NCI-H1417 treated with DMSO at 0.1 percent for 48 hours (cell line): ENCODE measurements around the gene PIGK.
A peak's percentile ranks its signal among the peaks of the same experiment; 100 is the strongest.
"Not testable (repeated sequence)": the region's sequence is repeated elsewhere in the genome, so short reads cannot be mapped to it uniquely, and the experiment has no call there.

Experiments
- DNase-seq: peaks from one replicate; lab custom pipeline; 2025; lab: John Stamatoyannopoulos, UW

PIGK gene

DNA sequence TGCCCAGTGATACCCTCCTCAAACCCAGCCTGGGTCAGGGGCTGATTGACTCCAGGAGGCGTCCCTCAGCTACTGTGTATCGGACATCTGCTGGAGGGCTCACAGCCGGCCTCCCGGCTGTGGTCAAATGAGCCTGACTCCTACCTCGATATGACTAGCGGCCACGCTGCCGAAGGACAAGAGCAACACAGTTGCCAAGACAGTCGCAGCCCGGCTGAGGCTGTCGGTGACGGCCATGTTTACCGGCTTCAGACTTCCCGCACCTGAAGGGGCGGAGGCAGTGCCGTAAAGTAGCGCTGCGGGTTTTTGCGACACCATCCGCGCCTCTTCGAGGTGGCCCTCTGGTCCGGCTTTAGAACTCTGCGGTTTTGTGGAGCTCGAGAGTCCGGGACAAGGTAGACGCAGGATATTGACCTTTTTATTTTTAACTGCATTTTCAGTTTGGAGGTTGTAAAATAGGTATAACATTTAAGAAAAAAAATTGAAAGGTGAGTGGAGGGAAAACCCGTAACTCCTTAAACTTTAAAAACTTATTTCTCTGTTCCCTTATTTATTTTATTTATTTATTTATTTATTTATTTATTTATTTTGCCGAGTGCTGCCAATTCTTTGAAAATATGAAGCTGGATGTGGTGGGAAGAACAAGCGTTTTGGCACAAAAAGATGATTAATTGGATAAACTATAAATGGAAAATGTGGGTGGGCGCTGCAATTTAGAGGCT is at the start of gene PIGK:
PIGK (minus strand) TSS at position 265 of the 722 bp plus-strand sequence; CDS start at position 237, 28 bp downstream.
- DNase-seq, result peak; percentile 52

GRCh38 chr1:77267035-77267434 is 47.8 kb upstream of the PIGK start:
- DNase-seq, result no peak

DNA sequence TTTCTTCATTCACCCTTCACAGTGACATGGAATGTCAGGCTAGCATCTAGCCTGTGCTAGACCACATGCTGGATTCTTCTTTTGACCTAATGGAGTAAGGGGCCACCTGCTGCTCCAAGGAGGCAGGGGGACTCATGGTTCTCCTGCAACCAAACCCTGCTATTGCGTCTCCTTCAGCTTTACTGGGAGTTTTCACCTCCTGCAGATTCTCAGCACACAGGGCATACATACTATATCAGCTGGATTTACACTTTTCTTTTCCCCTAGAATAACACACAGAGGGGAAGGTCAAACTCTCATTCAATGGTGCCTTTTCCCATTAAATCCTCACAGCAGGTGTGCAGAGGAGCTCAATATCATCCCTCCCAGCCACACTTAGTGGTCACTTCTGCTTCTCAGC is 46.0 kb upstream of the PIGK start:
- no peak for DNase-seq

DNA sequence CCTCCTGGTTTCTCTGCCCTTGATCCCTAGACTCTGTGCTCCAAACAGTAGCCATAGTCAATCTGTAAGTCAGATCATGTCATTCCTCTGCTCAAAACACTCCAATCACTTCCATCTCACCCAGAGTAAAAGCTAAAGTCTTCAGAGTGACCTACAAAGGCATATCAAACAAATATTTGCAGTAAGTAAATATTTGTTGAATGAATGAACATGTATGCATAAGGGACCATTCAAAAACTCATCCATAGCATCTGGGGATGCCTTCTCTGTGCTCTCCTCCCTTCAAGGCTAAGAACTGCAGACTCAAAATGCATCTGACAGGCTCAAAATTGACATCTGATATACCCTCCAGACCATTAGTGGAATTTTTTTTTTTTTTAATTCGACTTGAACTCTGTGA is 44.5 kb upstream of the PIGK start:
- no peak for DNase-seq

DNA sequence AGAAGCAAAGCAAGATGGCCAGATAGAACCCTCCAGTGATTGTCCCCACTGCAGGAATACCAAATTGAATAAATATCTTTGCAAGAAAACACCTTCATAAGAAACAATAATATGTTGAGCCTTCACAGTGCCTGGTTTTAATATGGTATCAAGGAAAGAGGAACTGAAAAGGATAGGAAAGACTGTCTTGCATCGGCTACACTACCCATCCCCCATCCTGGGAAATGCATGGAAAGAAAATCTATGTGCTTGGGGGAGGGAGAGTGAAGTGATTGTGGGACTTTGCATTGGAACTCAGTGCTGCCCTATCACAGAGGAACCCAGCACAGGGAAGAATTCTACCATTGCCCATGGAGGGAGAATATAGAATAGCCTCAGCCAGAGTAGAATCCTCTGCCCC is 34.0 kb upstream of the PIGK start:
- DNase-seq, result no peak

DNA sequence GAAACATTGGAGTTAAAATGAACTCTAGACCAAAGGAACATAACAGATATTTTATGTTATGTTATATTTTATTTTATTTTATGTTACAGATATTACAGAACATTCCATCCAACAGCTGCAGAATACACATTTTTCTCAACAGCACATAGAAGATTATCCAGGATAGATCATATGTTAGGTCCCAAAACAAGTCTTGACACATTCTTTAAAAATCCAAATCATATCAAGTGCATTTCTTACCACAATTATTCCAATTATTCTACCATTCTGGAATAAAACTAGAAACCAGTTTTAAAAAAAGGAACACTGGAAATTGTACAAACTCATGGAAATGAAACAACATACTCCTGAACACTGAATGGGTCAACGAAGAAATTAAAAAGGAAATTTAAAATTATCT is 30.9 kb upstream of the PIGK start:
- DNase-seq, result no peak

DNA sequence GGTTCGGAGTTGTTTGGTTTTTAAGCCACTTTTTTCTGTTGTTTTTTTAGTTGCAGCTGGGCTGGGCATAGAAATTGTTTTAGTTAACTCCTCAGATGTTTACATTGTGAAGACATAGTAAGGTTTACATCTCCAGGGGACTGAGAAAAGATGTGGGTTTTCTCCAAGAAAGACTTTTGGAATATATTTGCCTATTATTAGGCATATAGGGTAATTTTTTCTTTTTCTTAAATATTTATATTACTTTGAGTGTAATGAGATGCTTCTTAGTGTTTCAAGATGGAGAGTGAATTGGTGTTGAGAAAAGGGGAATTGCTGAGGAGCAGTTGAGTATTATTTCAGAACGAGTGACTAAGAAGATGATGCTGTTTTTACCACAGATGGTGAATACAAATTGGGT is 26.6 kb upstream of the PIGK start:
- no peak for DNase-seq

DNA sequence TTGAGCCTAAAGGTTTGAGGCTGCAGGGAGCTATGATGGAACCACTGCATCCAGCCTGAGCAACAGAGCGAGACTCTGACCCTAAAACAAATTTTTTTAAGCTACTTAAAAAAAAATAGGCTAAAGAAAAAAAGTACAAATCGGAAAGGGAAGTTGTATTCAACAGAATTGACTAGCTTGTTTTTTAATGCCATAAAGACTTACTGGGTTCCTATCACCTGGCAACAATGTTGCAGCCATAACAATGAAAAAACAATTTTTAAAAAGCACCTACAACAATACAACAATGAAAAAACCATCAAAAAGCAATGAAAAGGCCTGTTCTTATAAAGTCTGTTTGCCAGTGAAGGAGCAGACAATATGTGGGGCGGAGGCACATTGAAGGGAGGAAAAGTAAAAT is 20.1 kb upstream of the PIGK start:
- DNase-seq, result no peak

- no peak for DNase-seq
Measured at GRCh38 chr1:77238462-77238861, 19.2 kb upstream of the PIGK start.

- no peak for DNase-seq
Measured at GRCh38 chr1:77234943-77235342, 15.7 kb upstream of the PIGK start.

GRCh38 chr1:77234096-77234495 is 14.9 kb upstream of the PIGK start:
- no peak for DNase-seq

DNA sequence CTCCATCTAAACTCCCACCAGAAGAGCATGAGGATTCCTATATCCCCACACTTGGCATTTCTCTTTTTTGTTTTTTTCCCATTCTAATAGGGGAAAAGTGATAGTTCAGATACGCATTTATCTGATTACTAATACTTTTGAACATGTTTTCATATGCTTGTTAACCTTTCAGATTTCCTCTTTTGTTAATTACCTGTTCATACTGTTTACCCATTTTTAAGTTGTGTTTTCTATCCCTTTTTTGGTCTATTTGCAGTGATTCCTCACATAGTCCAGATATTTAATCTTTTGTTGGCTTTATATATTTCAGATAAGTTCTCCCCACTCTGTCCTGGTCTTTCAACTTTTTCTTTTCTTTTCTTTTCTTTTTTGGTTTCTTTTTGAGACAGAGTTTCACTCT is 13.6 kb upstream of the PIGK start:
- DNase-seq, result no peak

- DNase-seq, result no peak
Measured at GRCh38 chr1:77230051-77230450, 10.8 kb upstream of the PIGK start.

DNA sequence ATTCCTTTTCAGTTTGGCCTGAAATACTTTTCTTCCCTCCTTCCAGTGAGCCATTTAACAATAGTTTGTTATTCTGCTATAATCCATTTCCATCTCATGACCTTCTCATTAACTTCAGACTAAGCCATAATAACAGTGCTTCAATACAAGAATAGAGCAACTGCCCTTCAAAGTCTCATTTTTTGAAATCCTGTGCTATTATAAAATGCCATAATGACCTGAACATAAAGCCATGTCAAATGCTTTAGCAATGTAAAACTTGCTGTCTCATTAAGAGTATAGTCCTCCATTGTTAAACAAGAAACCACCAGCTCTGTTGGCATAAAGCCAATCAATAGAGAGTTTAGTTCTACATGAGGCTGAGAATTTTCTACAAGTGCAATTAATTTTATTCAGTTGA is 9.6 kb upstream of the PIGK start:
- DNase-seq, result no peak

- DNase-seq, result no peak
Measured at GRCh38 chr1:77227381-77227780, 8.2 kb upstream of the PIGK start.

GRCh38 chr1:77222496-77222895 is 3.3 kb upstream of the PIGK start:
- no peak for DNase-seq

DNA sequence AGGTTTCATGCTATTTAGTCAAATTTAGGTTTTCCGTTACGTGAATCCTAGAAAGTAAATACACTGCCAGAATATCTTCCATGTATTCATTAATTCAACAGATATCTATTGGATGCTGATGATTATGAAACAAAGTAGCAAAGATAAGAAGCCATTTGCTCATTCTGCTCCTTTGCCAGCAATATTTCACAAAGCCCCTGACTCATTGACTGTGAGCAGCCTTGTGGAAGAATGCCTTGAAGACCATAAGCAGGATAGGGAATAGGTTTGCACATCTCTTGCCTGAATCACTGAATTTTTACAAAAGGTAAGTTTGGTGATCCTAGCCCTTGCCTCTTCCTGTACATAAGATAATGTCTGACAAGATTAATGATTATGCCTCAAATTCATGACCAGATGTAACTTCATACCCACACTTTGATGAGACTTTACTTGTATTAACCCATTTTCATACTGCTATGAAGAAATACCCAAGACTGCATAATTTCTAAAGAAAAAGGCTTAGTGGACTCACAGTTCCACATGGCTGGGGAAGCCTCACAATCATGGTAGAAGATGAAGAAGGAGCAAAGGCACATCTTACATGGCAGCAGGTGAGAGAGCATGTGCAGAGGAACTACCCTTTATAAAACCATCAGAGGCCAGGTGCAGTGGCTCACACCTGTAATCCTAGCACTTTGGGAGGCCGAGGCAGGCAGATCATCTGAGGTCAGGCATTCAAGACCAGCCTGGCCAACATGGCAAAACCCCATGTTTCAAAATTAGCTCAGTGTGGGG is 1.6 kb upstream of the PIGK start:
- DNase-seq, result no peak

GRCh38 chr1:77218477-77219165 is 609 bp downstream of the PIGK start:
- DNase-seq, result no peak

- DNase-seq, result not testable (repeated sequence)
Measured at GRCh38 chr1:77204043-77204442, 15.2 kb downstream of the PIGK start.

GRCh38 chr1:77202751-77203150 is 16.5 kb downstream of the PIGK start:
- DNase-seq, result no peak

GRCh38 chr1:77200806-77201205 is 18.4 kb downstream of the PIGK start:
- DNase-seq, result no peak

DNA sequence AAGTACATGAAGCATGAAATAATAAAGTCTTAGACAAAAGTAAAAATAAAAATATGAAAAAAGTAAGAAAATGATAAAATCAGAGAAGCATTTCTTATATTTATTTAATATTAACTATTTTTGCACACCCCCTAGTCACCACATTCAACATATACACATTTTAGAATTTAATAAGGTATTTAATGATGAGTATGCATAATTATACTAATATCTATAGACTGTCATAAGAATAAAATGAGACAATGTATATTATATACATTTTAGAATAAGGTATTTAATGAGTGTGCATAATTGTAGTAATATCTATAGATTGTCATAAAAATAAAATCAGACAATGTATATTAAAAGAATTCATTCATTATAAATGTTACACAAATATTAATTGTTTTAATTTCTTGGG is 18.9 kb downstream of the PIGK start:
- DNase-seq, result no peak

- DNase-seq, result no peak
Measured at GRCh38 chr1:77197351-77197750, 21.9 kb downstream of the PIGK start.
